GM12873 (cell line): ENCODE data around the gene CYP21A2.
"Not testable (repeated sequence)": the region's sequence is repeated elsewhere in the genome, so short reads cannot be mapped to it uniquely, and the experiment has no call there.

Source experiments
- CTCF ChIP-seq: IDR thresholded peaks from 2 replicates; pipeline ENCODE4 v1.5.1; 2012; ENCODE audit warnings: low read depth, mild to moderate bottlenecking, moderate library complexity, low read length, control low read depth; ENCODE audit not compliant: insufficient read depth; ENCODE audit errors: missing control alignments

The CYP21A2 gene

GRCh38 chr6:32037598-32038524 lies at the start of gene CYP21A2:
CYP21A2 (plus strand) TSS chr6:32038415; CDS start chr6:32038423, 8 bp downstream.
- not testable (repeated sequence) for TF ChIP-seq CTCF

GRCh38 chr6:32014547-32014946 lies 23.7 kb upstream of the CYP21A2 start, which contains the start of gene C4B:
C4B (plus strand) TSS chr6:32014795; CDS start chr6:32014846, 51 bp downstream.
- not testable (repeated sequence) for TF ChIP-seq CTCF

GRCh38 chr6:32045811-32046449 lies 7.7 kb downstream of the CYP21A2 start:
- TF ChIP-seq CTCF = no peak

GRCh38 chr6:32046450-32047083 lies 8.4 kb downstream of the CYP21A2 start:
- no peak for TF ChIP-seq CTCF

GRCh38 chr6:32047084-32047478 lies 8.9 kb downstream of the CYP21A2 start:
- no peak for TF ChIP-seq CTCF

GRCh38 chr6:32047539-32047854 lies 9.3 kb downstream of the CYP21A2 start:
- no peak for TF ChIP-seq CTCF
